Measurements from ENCODE around the gene GPR162. TPM values are rescaled to one million over a fixed set of nuclear protein-coding genes. Genes with fewer than 3 reads are reported as not detected.

Gene GPR162
- total RNA-seq, 1 donor from 2014 or later = 7.0 TPM

- no peak for DNase-seq (ENCODE audit: low spot score)
These were observed 960 bp downstream of the GPR162 start for GRCh38 chr12:6822426-6823135.

- no peak for DNase-seq (ENCODE audit: low spot score)
These were observed 1.8 kb downstream of the GPR162 start for GRCh38 chr12:6823182-6824084.

GRCh38 chr12:6824085-6824775, 2.6 kb downstream of the GPR162 start:
- DNase-seq (ENCODE audit: low spot score) = no peak

- DNase-seq (ENCODE audit: low spot score) = no peak
These were observed 3.3 kb downstream of the GPR162 start for GRCh38 chr12:6824901-6825381.

- DNase-seq (ENCODE audit: low spot score) = no peak
These were observed 3.9 kb downstream of the GPR162 start for GRCh38 chr12:6825398-6826124.

GRCh38 chr12:6826125-6826733, 4.6 kb downstream of the GPR162 start:
- no peak for DNase-seq (ENCODE audit: low spot score)

- DNase-seq (ENCODE audit: low spot score) = no peak
These were observed 5.3 kb downstream of the GPR162 start for GRCh38 chr12:6826734-6827436.

- no peak for DNase-seq (ENCODE audit: low spot score)
These were observed 5.9 kb downstream of the GPR162 start for GRCh38 chr12:6827437-6827911.

GRCh38 chr12:6827982-6828780, 6.6 kb downstream of the GPR162 start, which contains the start of gene P3H3:
Gene P3H3 (plus strand): TSS chr12:6828407. CDS start chr12:6828441, 34 bp downstream.
- no peak for DNase-seq (ENCODE audit: low spot score)

GRCh38 chr12:6828781-6829535, 7.3 kb downstream of the GPR162 start:
- DNase-seq (ENCODE audit: low spot score) = no peak

GRCh38 chr12:6829536-6830220, 8.1 kb downstream of the GPR162 start:
- DNase-seq (ENCODE audit: low spot score) = no peak

- DNase-seq (ENCODE audit: low spot score) = no peak
These were observed 8.8 kb downstream of the GPR162 start for GRCh38 chr12:6830286-6830890.

GRCh38 chr12:6830999-6831398, 9.4 kb downstream of the GPR162 start:
- no peak for DNase-seq (ENCODE audit: low spot score)

GRCh38 chr12:6831450-6831995, 9.9 kb downstream of the GPR162 start:
- DNase-seq (ENCODE audit: low spot score) = no peak

GRCh38 chr12:6832125-6832524, 10.5 kb downstream of the GPR162 start:
- DNase-seq (ENCODE audit: low spot score) = no peak

GRCh38 chr12:6833189-6833890, 11.7 kb downstream of the GPR162 start:
- no peak for DNase-seq (ENCODE audit: low spot score)
